Stimulated activated CD4-positive, alpha-beta T cell treated with anti-CD3 and anti-CD28 coated beads, Interleukin-15, amount 100 ng/mL, for 24 hours (primary cell): ENCODE data around the gene ARHGAP24.
"Not testable (repeated sequence)": the region's sequence is repeated elsewhere in the genome, so short reads cannot be mapped to it uniquely, and the experiment has no call there.

Experiments used
- DNase-seq: peaks from one replicate; pipeline ENCODE4 v3.0.0-alpha.2; 2020

ARHGAP24 gene

GRCh38 chr4:85824166-85824945 is 349.4 kb downstream of the ARHGAP24 start:
- DNase-seq: no peak

- no peak for DNase-seq
These were observed 351.2 kb downstream of the ARHGAP24 start for GRCh38 chr4:85826060-85826678.

- no peak for DNase-seq
These were observed 353.3 kb downstream of the ARHGAP24 start for GRCh38 chr4:85828027-85828890.

GRCh38 chr4:85829276-85830051 is 354.5 kb downstream of the ARHGAP24 start:
- DNase-seq: no peak

GRCh38 chr4:85831647-85832046 is 356.7 kb downstream of the ARHGAP24 start:
- DNase-seq: no peak

- DNase-seq: no peak
These were observed 358.4 kb downstream of the ARHGAP24 start for GRCh38 chr4:85833302-85833701.

- no peak for DNase-seq
These were observed 360.0 kb downstream of the ARHGAP24 start for GRCh38 chr4:85834934-85835333.

- DNase-seq: no peak
These were observed 361.9 kb downstream of the ARHGAP24 start for GRCh38 chr4:85836588-85837438.

- no peak for DNase-seq
These were observed 362.4 kb downstream of the ARHGAP24 start for GRCh38 chr4:85837439-85837733.

- DNase-seq: not testable (repeated sequence)
These were observed 365.1 kb downstream of the ARHGAP24 start for GRCh38 chr4:85839981-85840451.

GRCh38 chr4:85842540-85842939 is 367.6 kb downstream of the ARHGAP24 start:
- DNase-seq: no peak

- DNase-seq: not testable (repeated sequence)
These were observed 378.8 kb downstream of the ARHGAP24 start for GRCh38 chr4:85853740-85854139.

GRCh38 chr4:85854546-85854945 is 379.6 kb downstream of the ARHGAP24 start:
- no peak for DNase-seq

GRCh38 chr4:85860066-85860740 is 385.3 kb downstream of the ARHGAP24 start:
- no peak for DNase-seq

- DNase-seq: no peak
These were observed 386.3 kb downstream of the ARHGAP24 start for GRCh38 chr4:85861064-85861765.

GRCh38 chr4:85862896-85863295 is 387.9 kb downstream of the ARHGAP24 start:
- no peak for DNase-seq

GRCh38 chr4:85864259-85865205 is 389.6 kb downstream of the ARHGAP24 start:
- no peak for DNase-seq

GRCh38 chr4:85865256-85865655 is 390.3 kb downstream of the ARHGAP24 start:
- DNase-seq: no peak

- DNase-seq: no peak
These were observed 391.6 kb downstream of the ARHGAP24 start for GRCh38 chr4:85866508-85866907.
